OCI-LY7 (cell line): ENCODE measurements around the gene P2RX5.

Experiments
- CTCF ChIP-seq: fragments of 200-600 bp; sonication (generic); conservative IDR thresholded peaks from 2 replicates; pipeline ENCODE4 v1.5.1; 2014; ENCODE audit warnings: mild to moderate bottlenecking, antibody characterized with exemption, low read length, moderate library complexity, mixed read lengths
- EZH2phosphoT487 ChIP-seq: fragments of 200-600 bp; sonication (generic); IDR thresholded peaks from 2 replicates; pipeline ENCODE4 v1.6.1; 2018; ENCODE audit warnings: low read depth, borderline replicate concordance, mild to moderate bottlenecking, mixed run types, antibody characterized with exemption, low read length, moderate library complexity, mixed read lengths

- TF ChIP-seq CTCF (peak; percentile 28; the same call in 1 of the 2 replicates), EZH2phosphoT487 (no peak)
Observed at GRCh38 chr17:3639981-3640596, 55.9 kb downstream of the P2RX5 start.
